ENCODE data around the gene LDB3.
"Not testable (repeated sequence)": the region's sequence is repeated elsewhere in the genome, so short reads cannot be mapped to it uniquely, and the experiment has no call there.

LDB3 gene

DNA sequence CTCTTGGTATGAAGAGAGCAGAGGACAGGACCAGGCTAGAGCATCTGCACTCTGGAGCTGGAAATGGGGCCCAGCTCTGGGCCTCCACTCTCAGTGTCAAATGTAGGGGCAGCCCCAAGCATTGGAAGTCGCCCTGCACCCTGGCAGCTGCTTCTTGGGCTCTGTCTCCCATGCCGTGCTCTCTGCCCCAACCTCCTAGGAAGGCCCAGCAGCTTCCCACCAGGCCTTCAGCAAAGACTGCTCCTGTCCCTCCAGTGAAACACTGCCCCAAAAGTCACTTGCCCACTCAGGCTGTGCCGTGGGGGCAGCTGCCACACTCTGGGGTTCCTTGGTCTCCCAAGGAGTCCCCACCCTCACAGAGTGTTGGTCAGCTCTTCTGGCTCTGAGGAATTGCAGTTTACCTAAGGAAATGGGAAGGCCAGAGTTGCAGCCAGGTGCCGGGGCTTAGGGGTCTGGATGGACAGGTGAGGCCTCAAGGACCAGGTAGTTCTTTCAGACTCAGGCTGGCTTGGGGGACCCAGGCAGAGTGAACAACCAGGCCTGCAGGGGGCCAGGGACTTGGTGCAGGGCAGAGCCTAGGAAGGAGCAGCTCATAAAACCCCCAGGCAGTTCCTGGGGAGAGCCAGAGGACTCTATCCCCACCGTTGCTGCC lies 23.4 kb upstream of the LDB3 start:
- no peak overlapping the region for H3K4me3 ChIP-seq (ENCODE audit: low read length)
- peaks cover 7% of the 10 kb centered on the region; the same call in 1 of the 2 replicates for H3K9me3 ChIP-seq (ENCODE audit: insufficient read depth, low read depth, low read length)
- no peaks in the 10 kb centered on the region for H3K27me3 ChIP-seq (ENCODE audit: insufficient read depth, low read length)
- no peaks in the 10 kb centered on the region for H3K36me3 ChIP-seq (ENCODE audit: insufficient read depth, low read depth, low read length)
- H3K4me1 ChIP-seq (ENCODE audit: insufficient read depth, low read length) = no peaks in the 10 kb centered on the region
- no peak overlapping the region for H3K27ac ChIP-seq (ENCODE audit: low read length)
- no peak overlapping the region for H3K9ac ChIP-seq (ENCODE audit: low read depth, low read length)

DNA sequence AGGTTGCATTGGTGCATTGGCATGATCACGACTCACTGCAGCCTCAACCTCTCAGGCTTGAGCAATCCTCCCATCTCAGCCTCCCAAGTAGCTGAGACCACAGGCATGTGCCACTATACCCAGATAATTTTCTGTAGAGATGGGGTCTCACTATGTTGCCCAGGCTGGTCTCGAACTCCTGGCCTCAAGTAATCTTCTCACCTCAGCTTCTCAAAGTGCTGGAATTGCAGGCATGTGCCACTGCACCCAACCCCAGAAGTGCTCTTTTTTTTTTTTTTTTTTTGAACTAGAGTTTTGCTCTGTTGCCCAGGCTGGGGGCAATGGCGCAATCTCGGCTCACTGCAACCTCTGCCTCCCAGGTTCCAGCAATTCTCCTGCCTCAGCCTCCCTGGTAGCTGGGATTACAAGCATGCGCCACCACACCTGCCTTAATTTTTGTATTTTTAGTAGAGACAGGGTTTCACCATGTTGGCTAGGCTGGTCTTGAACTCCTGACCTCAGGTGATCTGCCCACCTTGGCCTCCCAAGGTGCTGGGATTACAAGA lies 22.6 kb upstream of the LDB3 start:
- not testable (repeated sequence) for H3K27me3 ChIP-seq (ENCODE audit: insufficient read depth, low read length); H3K9ac ChIP-seq (ENCODE audit: low read depth, low read length); H3K27ac ChIP-seq (ENCODE audit: low read length); H3K4me3 ChIP-seq (ENCODE audit: low read length); H3K4me1 ChIP-seq (ENCODE audit: insufficient read depth, low read length); H3K9me3 ChIP-seq (ENCODE audit: insufficient read depth, low read depth, low read length); H3K36me3 ChIP-seq (ENCODE audit: insufficient read depth, low read depth, low read length)

DNA sequence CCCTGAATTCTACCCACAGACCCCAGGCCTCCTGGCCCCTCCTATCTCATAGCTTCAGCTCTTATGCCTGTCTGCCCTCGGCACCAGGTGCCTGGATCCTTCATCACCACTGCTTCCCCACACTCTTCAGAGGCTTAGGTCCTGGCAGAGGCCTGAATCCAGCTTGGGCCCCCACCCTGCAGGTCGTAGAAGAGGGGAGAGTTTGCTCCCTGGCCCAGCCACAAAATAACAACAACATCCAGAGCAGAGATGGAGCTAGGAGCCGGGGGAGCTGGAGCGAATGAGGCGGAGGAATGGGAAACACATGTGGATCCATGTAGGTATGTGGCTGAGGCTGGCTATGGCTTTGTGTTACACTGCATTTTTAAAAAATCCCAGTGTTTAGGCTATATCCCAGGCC lies 21.8 kb upstream of the LDB3 start:
- Histone ChIP-seq H3K4me1 (ENCODE audit: insufficient read depth, low read length) (no peaks in the 10 kb centered on the region), H3K9me3 (ENCODE audit: insufficient read depth, low read depth, low read length) (peaks cover 3% of the 10 kb centered on the region; the same call in 1 of the 2 replicates), H3K27ac (ENCODE audit: low read length) (no peak overlapping the region), H3K27me3 (ENCODE audit: insufficient read depth, low read length) (no peaks in the 10 kb centered on the region), H3K4me3 (ENCODE audit: low read length) (no peak overlapping the region), H3K36me3 (ENCODE audit: insufficient read depth, low read depth, low read length) (no peaks in the 10 kb centered on the region), H3K9ac (ENCODE audit: low read depth, low read length) (no peak overlapping the region)

DNA sequence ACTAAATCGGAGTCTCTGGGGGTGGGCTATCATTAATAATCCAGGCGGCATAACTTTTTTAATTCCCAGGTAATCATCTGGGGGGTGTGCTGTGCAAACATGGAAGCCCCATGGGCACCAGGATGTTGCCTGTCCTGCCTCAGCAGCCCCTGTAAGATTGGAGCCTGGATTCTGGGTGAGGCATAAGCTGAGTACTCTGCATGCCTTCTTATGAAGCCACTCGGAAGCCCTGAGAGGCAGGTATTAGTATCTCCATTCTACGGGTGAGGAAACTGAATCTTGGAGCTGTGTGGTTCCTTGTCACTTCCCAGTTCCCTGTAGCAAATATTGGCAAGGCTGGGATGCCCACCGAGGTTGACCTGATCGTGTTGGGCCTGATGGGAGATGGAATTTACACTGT lies 21.4 kb upstream of the LDB3 start:
- H3K36me3 ChIP-seq (ENCODE audit: insufficient read depth, low read depth, low read length) = no peaks in the 10 kb centered on the region
- H3K27ac ChIP-seq (ENCODE audit: low read length) = no peak overlapping the region
- no peak overlapping the region for H3K9ac ChIP-seq (ENCODE audit: low read depth, low read length)
- H3K4me3 ChIP-seq (ENCODE audit: low read length) = no peak overlapping the region
- H3K9me3 ChIP-seq (ENCODE audit: insufficient read depth, low read depth, low read length) = no peaks in the 10 kb centered on the region; the same call in 1 of the 2 replicates
- no peaks in the 10 kb centered on the region for H3K27me3 ChIP-seq (ENCODE audit: insufficient read depth, low read length)
- no peaks in the 10 kb centered on the region for H3K4me1 ChIP-seq (ENCODE audit: insufficient read depth, low read length)

DNA sequence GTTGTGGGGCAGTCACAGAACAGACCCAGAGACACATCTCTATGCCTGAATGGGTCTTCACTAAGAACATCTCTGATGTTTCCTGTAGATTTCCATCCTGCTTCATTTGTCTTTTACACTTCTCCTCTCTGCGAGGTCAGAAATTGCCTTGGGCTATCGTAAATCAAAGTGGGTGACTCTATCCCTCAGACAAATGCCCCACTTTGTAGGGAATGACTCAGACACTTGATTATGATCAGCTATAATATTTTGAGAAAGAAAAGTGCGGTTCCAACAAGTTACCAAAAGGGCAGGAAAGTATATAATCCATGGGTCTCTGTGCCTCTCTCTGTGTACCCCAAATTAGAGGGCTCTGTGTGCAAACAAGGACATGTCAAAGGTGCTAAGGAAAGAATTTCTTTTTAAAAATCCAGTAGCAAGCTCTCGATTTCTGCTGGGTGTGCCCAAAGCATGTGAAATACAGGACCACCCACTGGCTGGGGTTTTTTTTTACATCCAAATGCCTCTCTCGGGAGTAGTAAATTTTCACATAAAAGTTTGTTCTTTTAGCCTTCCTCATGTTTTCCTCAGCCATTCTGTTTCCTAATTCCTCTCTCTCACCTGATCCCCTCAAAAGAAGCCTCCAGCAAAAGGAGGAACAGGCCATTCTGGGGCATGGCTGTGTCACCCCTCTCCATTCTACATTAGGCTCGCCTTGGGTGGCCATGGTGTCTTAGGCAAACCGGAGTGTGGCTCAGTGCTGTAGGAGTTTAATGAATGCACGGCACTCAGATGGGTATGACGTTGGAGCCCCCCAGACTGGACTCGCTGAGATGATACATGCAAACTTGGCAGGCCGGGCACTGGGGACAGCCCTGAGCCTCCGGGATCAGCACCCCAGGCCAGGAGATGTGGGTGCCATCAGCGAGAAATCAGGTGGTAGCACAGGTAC lies 20.3 kb upstream of the LDB3 start:
- H3K9ac ChIP-seq (ENCODE audit: low read depth, low read length) = no peak overlapping the region
- H3K27ac ChIP-seq (ENCODE audit: low read length) = no peak overlapping the region
- H3K36me3 ChIP-seq (ENCODE audit: insufficient read depth, low read depth, low read length) = no peaks in the 10 kb centered on the region
- no peaks in the 10 kb centered on the region for H3K9me3 ChIP-seq (ENCODE audit: insufficient read depth, low read depth, low read length)
- no peaks in the 10 kb centered on the region for H3K4me1 ChIP-seq (ENCODE audit: insufficient read depth, low read length)
- no peak overlapping the region for H3K4me3 ChIP-seq (ENCODE audit: low read length)
- no peaks in the 10 kb centered on the region for H3K27me3 ChIP-seq (ENCODE audit: insufficient read depth, low read length)

DNA sequence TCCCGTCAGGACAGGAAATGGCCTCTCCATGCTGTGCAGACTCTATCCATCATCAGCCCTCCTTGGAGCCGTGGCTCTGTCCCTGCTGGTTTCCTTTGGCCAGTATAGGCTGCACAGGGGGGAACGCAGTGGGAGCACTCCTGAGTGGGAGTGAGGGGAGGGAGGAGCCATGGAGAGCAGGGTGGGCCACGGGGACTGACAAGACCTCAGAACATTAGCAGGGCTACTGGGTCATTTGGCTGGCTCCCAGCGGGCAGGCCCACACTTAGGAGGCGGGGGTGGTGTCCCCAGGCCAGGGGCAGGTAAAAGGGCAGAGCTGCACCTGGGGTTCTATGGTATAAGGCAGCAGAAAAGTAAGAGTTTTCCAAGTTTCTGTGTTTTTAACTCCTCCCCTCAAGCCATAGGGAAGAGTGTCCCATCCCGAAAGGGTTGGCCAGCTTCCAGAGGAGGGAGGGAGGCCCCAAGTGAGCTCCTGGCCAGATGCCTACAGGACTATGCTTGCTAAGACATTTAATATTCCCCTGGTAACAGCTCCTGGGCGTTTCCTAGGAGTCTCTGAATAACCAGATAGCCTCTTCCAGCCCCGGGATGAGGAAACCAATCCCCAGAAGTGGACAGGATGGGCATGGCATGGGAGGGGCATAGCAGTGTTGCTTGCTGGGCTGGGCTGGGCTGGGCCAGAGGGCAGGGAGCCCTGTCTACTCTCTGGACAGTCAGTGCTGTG lies 19.4 kb upstream of the LDB3 start:
- no peak overlapping the region for H3K4me3 ChIP-seq (ENCODE audit: low read length)
- no peaks in the 10 kb centered on the region for H3K27me3 ChIP-seq (ENCODE audit: insufficient read depth, low read length)
- H3K9ac ChIP-seq (ENCODE audit: low read depth, low read length) = no peak overlapping the region
- H3K27ac ChIP-seq (ENCODE audit: low read length) = no peak overlapping the region
- no peaks in the 10 kb centered on the region for H3K4me1 ChIP-seq (ENCODE audit: insufficient read depth, low read length)
- H3K36me3 ChIP-seq (ENCODE audit: insufficient read depth, low read depth, low read length) = no peaks in the 10 kb centered on the region
- H3K9me3 ChIP-seq (ENCODE audit: insufficient read depth, low read depth, low read length) = no peaks in the 10 kb centered on the region

DNA sequence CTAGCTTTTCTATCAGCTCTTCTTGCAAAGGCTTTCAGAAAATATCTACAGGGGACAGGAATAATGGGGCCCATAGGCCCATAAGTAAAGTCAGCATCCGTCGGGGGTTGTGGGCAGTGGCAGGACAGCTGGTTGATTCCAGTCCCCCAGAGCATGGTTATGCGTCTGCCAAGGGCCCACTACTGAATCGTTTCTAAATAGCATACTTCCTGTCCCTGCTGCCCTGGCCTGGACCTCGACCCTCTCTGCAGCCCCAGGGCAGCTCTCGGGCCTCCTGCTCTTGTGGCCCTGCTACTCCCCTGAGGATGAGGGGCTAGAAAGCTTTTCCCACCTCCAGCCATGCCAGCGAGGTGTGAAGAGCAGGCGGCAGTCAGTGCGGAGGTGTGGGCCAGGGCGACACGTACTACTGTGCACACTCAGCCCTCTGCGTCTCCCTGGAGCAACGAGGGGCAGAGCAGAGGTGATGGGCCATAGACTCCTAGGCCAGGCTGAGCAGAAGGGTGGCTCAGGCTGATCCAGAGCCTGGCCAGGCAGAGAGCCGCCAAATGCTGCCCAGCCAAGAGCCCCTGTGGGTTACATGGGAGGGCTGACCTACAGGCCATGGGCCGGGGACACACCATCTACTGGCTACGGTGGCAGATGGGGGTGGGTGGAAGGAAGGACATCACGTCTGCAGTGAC lies 18.7 kb upstream of the LDB3 start:
- no peaks in the 10 kb centered on the region for H3K9me3 ChIP-seq (ENCODE audit: insufficient read depth, low read depth, low read length)
- H3K27me3 ChIP-seq (ENCODE audit: insufficient read depth, low read length) = no peaks in the 10 kb centered on the region
- H3K4me3 ChIP-seq (ENCODE audit: low read length) = no peak overlapping the region
- no peaks in the 10 kb centered on the region for H3K36me3 ChIP-seq (ENCODE audit: insufficient read depth, low read depth, low read length)
- no peak overlapping the region for H3K9ac ChIP-seq (ENCODE audit: low read depth, low read length)
- no peak overlapping the region for H3K27ac ChIP-seq (ENCODE audit: low read length)
- no peaks in the 10 kb centered on the region for H3K4me1 ChIP-seq (ENCODE audit: insufficient read depth, low read length)

DNA sequence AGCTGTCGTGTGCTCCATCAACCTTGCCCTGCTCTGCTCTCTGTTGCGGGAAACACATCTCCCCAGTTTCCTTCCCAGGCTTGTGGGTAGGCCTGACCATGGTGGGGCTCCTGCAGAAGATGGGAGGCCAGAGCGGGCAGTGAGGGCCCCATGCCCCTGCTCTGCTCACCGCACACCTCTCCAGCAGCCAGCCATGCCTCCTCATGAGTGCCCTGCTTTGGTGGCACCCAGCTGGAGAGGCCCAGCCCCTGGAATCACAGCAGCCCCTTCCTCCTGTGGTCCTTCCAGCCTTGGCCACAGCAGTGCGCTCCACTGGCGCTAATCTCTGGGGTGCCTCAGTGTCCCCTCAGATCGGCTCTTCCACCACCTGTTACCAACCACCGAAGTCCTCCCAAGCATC lies 18.2 kb upstream of the LDB3 start:
- Histone ChIP-seq H3K4me3 (ENCODE audit: low read length) (no peak overlapping the region), H3K4me1 (ENCODE audit: insufficient read depth, low read length) (no peaks in the 10 kb centered on the region), H3K9ac (ENCODE audit: low read depth, low read length) (no peak overlapping the region), H3K27me3 (ENCODE audit: insufficient read depth, low read length) (no peaks in the 10 kb centered on the region), H3K27ac (ENCODE audit: low read length) (no peak overlapping the region), H3K36me3 (ENCODE audit: insufficient read depth, low read depth, low read length) (no peaks in the 10 kb centered on the region), H3K9me3 (ENCODE audit: insufficient read depth, low read depth, low read length) (no peaks in the 10 kb centered on the region)

DNA sequence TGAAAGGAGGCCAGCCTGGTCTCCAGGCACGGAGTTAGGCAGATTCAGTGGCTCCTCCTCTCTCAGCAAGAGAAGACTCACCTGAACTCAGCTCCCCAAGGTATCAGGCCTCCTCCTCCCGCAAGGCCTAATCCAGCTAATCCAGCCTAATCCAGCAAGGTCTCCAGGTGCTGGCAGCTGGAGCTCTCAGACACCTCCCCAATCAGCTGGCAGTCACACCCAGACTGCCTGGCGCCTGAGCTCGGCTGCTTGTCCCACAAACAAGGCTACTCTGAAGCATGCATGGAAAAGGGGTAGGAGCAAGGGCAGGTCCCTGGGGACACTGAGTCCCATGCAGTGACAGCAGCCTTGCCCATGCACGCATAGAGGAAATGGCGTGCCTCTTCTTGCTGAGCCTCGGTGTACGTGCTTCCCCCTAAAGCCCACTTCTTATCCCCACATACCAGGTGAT lies 17.3 kb upstream of the LDB3 start:
- Histone ChIP-seq H3K4me1 (ENCODE audit: insufficient read depth, low read length) (no peaks in the 10 kb centered on the region), H3K36me3 (ENCODE audit: insufficient read depth, low read depth, low read length) (no peaks in the 10 kb centered on the region), H3K9ac (ENCODE audit: low read depth, low read length) (no peak overlapping the region), H3K27me3 (ENCODE audit: insufficient read depth, low read length) (no peaks in the 10 kb centered on the region), H3K27ac (ENCODE audit: low read length) (no peak overlapping the region), H3K4me3 (ENCODE audit: low read length) (no peak overlapping the region), H3K9me3 (ENCODE audit: insufficient read depth, low read depth, low read length) (no peaks in the 10 kb centered on the region)

DNA sequence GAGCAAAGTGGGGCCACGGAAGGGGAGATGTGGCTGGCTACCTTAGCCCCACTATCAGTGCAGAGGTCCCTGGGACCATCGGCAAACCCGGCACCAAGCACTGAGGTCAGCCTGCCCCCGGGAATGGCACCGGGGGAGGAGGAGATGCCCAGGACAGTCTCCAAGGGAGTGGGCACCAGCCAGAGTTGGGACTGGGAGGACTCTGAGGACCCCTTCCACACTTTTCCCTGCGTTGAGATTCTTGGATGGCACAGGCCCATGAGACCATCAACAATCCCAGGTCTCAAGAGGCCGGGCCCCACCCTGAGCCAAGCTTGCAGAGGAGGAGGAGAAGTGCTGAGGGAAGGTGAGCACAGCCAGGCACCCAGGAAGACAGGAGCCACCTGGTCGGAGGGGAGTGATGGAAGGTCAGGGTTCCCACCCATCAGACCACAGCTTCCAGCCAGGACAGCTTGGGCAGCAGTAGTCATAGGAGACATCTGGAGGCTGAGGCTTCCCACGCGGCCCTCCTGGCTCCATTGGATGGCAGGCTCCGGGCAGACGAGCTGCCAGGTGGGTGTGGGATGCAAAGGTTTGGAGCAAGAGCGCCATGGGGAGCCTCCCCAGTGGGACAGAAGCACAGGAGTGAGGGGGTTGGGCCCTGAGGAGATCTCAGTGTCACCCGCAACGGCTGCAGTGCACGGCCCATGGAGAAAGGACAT lies 16.5 kb upstream of the LDB3 start:
- no peaks in the 10 kb centered on the region for H3K9me3 ChIP-seq (ENCODE audit: insufficient read depth, low read depth, low read length)
- no peak overlapping the region for H3K27ac ChIP-seq (ENCODE audit: low read length)
- H3K4me3 ChIP-seq (ENCODE audit: low read length) = no peak overlapping the region
- no peak overlapping the region for H3K9ac ChIP-seq (ENCODE audit: low read depth, low read length)
- H3K36me3 ChIP-seq (ENCODE audit: insufficient read depth, low read depth, low read length) = no peaks in the 10 kb centered on the region
- H3K27me3 ChIP-seq (ENCODE audit: insufficient read depth, low read length) = no peaks in the 10 kb centered on the region
- no peaks in the 10 kb centered on the region for H3K4me1 ChIP-seq (ENCODE audit: insufficient read depth, low read length)

All from iPS-20b (cell line).